K562 (cell line): ENCODE measurements around the gene FCSK. TPM values are rescaled to one million over a fixed set of nuclear protein-coding genes. Genes with fewer than 3 reads are reported as not detected.

ENCODE experiments used
- HCFC1 ChIP-seq: IDR thresholded peaks from 2 replicates; pipeline ENCODE4 v1.6.1; 2012; ENCODE audit warnings: low read depth, low read length, improper control_type of control experiment
- HNRNPL ChIP-seq: fragments of 200-400 bp; formaldehyde crosslinking; IDR thresholded peaks from 2 replicates; pipeline ENCODE4 v1.6.1; 2017; ENCODE audit warnings: low read depth, mild to moderate bottlenecking, low read length
- LARP7 ChIP-seq: fragments of 450-650 bp; IDR thresholded peaks from 2 replicates; pipeline ENCODE4 v1.6.1; 2016
- MAFF ChIP-seq: IDR thresholded peaks from 2 replicates; pipeline ENCODE4 v1.6.1; 2012; ENCODE audit warnings: low read length, improper control_type of control experiment
- NFRKB ChIP-seq: fragments of 450-650 bp; IDR thresholded peaks from 2 replicates; pipeline ENCODE4 v1.6.1; 2016; ENCODE audit warnings: low read depth
- POLR2A ChIP-seq: fragments of 450-650 bp; conservative IDR thresholded peaks from 2 replicates; pipeline ENCODE4 v1.6.1; 2016
- RBM34 ChIP-seq: fragments of 200-400 bp; formaldehyde crosslinking; IDR thresholded peaks from 2 replicates; pipeline ENCODE4 v1.6.1; 2018; ENCODE audit warnings: low read length, borderline replicate concordance; ENCODE audit not compliant: insufficient read depth
- SAFB ChIP-seq: fragments of 200-400 bp; formaldehyde crosslinking; IDR thresholded peaks from 2 replicates; pipeline ENCODE4 v1.6.1; 2017; ENCODE audit warnings: low read depth, low read length, borderline replicate concordance
- SMAD3 ChIP-seq: fragments of 450-650 bp; formaldehyde crosslinking; conservative IDR thresholded peaks from 2 replicates; pipeline ENCODE4 v1.4.0; 2020; ENCODE audit warnings: mild to moderate bottlenecking
- SOX6 ChIP-seq: fragments of 450-650 bp; IDR thresholded peaks from 2 replicates; pipeline ENCODE4 v1.6.1; 2014; ENCODE audit warnings: mild to moderate bottlenecking
- TCF7 ChIP-seq: sonication (generic); IDR thresholded peaks from 2 replicates; pipeline ENCODE4 v1.6.1; 2016; ENCODE audit warnings: antibody characterized with exemption, borderline replicate concordance
- TFAM ChIP-seq: fragments of 250-450 bp; sonication (Bioruptor Pico); conservative IDR thresholded peaks from 2 replicates; pipeline ENCODE4 v1.5.0; 2021; ENCODE audit warnings: mild to moderate bottlenecking, moderate library complexity
- ZNF583 ChIP-seq: fragments of 250-450 bp; sonication (Bioruptor Pico); IDR thresholded peaks from 2 replicates; pipeline ENCODE4 v1.4.0; 2020
- ZNF778 ChIP-seq: fragments of 450-650 bp; formaldehyde crosslinking; IDR thresholded peaks from 2 replicates; pipeline ENCODE4 v1.4.0; 2020; ENCODE audit warnings: mild to moderate bottlenecking, moderate library complexity
- ZNF79 ChIP-seq: fragments of 250-450 bp; sonication (Bioruptor Pico); IDR thresholded peaks from 2 replicates; pipeline ENCODE4 v1.4.0; 2020; ENCODE audit warnings: low read depth, mild to moderate bottlenecking, moderate library complexity
- polyA plus RNA-seq, 8 experiments: library from polyadenylated mRNA; depleted of rRNA in 4 of 8; stranded (reverse) in 5 of 8; unstranded in 3 of 8; fragments of >200 nt; fragmentation: Nextera tagmentation in 2 of 8; fragmentation: Illumina TruSeq in 1 of 8; extraction: Ambion mirVana in 2 of 8; extraction: Trizol in 1 of 8; gene quantifications; 2 replicates each; pipeline versions ENCODE4 v1.2.1 to v1.2.3, GENCODE V29; 2011 to 2014; ENCODE audit warnings: inconsistent platforms in 1 of 8, missing spikeins in 1 of 8
- total RNA-seq, 7 experiments: library from RNA; depleted of rRNA in 6 of 7; stranded (reverse); fragments of >200 nt in 6 of 7; fragmentation: Illumina TruSeq in 2 of 7; extraction: Trizol in 2 of 7; gene quantifications; 2 replicates each; pipeline versions ENCODE4 v1.2.1 to v1.2.3, GENCODE V29; 2011 to 2021; ENCODE audit warnings: low replicate concordance in 1 of 7
- TF ChIP-seq, protein P1 (sequence below), 2 experiments: IDR thresholded peaks in 1 of 2; conservative IDR thresholded peaks in 1 of 2; 2 replicates each; pipeline ENCODE4 v1.6.1; 2016; ENCODE audit warnings: low read depth in 2 of 2, mild to moderate bottlenecking in 1 of 2, missing compliant biosample characterization in 1 of 2, missing genetic modification characterization in 1 of 2, moderate library complexity in 1 of 2
- TF ChIP-seq, protein P2 (sequence below): fragments of 450-650 bp; conservative IDR thresholded peaks from 2 replicates; pipeline ENCODE4 v1.6.1; 2016; ENCODE audit warnings: missing genetic modification characterization, low read depth, mild to moderate bottlenecking, control low read depth, missing compliant biosample characterization
- TF ChIP-seq, protein P3 (sequence below): sonication (generic); formaldehyde crosslinking; IDR thresholded peaks from 2 replicates; pipeline ENCODE4 v1.8.0; 2023; ENCODE audit warnings: mild to moderate bottlenecking, missing genetic modification reagents
- TF ChIP-seq, protein P4 (sequence below), 2 experiments: fragments of 450-650 bp; IDR thresholded peaks; 2 replicates each; pipeline ENCODE4 v1.6.1; 2016

Gene FCSK
- total and polyA plus RNA-seq, 9 of the 15 experiments (the other 6 are each of a cell fraction or from before 2014, with no cell fraction given) = 0.92 to 18.6 (median 8.3) TPM

DNA sequence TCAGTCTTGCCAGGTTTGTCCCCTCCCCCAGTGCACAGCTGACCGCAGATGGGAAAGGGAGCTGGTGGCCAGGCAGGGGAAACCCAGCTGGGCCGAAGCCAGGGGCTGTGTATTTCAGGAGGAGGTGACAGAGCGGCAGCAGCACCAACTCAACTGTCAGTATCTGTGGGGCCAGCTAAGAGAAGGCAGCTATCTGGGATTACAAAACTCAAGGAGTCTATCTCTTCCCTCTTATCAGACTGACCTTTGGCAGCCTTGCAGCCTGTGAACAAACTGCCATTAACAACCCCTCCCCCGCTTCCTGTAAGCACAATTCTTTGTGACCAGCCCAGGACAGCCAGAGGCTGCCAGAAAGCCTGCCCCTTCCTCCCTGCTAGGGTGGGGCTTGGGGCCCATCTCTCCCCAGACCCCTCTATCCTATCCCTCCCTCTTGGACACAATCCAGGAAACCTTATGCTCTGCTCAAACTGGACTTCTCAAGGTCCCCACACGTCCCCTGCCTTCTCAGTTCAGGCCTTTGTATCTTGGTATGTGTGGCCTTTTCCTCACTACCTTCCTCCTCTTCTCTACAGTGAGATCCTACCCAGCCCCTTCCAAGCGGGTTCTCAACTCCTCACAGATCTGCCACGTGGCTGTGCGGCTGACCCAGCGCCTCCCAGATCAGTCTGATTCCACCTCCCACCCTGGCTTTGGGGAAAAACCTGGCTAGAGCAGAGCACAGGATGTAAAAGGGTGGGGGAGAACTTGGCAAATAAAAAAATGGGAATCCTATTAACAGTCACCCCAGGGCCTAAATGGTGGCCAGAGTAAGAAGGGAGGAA is 26.0 kb upstream of the FCSK start (continued):
- TF ChIP-seq TFAM (CRISPR knock-in tag) (no peak), SMAD3 (CRISPR knock-in tag) (0 out of 2 replicates have a peak, but pooled peaks have one; percentile 46), ZNF79 (CRISPR knock-in tag) (no peak; the same call in 1 of the 2 replicates), RBM34 (no peak), LARP7 (no peak), SOX6 (peak; percentile 99), ZNF778 (CRISPR knock-in tag) (no peak), SAFB (no peak), MAFF (no peak; the same call in 1 of the 2 replicates), TCF7 (0 out of 2 replicates have a peak, but pooled peaks have one; percentile 77), ZNF583 (CRISPR knock-in tag) (no peak; the same call in 1 of the 2 replicates), HCFC1 (peak; percentile 62), NFRKB (peak; percentile 97), POLR2A (peak; percentile 85), HNRNPL (peak; percentile 81; the same call in 1 of the 2 replicates)
- TF ChIP-seq, protein P1, sequence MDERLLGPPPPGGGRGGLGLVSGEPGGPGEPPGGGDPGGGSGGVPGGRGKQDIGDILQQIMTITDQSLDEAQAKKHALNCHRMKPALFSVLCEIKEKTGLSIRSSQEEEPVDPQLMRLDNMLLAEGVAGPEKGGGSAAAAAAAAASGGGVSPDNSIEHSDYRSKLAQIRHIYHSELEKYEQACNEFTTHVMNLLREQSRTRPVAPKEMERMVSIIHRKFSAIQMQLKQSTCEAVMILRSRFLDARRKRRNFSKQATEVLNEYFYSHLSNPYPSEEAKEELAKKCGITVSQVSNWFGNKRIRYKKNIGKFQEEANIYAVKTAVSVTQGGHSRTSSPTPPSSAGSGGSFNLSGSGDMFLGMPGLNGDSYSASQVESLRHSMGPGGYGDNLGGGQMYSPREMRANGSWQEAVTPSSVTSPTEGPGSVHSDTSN (CRISPR knock-in tag; IDR thresholded peaks at IDR 0.05; ENCODE audit: low read depth) = no peak
- TF ChIP-seq, protein P1 (tag; conservative IDR thresholded peaks at IDR 0.05; ENCODE audit: low read depth) = peak; percentile 92
- TF ChIP-seq, protein P2, sequence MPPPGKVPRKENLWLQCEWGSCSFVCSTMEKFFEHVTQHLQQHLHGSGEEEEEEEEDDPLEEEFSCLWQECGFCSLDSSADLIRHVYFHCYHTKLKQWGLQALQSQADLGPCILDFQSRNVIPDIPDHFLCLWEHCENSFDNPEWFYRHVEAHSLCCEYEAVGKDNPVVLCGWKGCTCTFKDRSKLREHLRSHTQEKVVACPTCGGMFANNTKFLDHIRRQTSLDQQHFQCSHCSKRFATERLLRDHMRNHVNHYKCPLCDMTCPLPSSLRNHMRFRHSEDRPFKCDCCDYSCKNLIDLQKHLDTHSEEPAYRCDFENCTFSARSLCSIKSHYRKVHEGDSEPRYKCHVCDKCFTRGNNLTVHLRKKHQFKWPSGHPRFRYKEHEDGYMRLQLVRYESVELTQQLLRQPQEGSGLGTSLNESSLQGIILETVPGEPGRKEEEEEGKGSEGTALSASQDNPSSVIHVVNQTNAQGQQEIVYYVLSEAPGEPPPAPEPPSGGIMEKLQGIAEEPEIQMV (tag) = no peak
- TF ChIP-seq, protein P3, sequence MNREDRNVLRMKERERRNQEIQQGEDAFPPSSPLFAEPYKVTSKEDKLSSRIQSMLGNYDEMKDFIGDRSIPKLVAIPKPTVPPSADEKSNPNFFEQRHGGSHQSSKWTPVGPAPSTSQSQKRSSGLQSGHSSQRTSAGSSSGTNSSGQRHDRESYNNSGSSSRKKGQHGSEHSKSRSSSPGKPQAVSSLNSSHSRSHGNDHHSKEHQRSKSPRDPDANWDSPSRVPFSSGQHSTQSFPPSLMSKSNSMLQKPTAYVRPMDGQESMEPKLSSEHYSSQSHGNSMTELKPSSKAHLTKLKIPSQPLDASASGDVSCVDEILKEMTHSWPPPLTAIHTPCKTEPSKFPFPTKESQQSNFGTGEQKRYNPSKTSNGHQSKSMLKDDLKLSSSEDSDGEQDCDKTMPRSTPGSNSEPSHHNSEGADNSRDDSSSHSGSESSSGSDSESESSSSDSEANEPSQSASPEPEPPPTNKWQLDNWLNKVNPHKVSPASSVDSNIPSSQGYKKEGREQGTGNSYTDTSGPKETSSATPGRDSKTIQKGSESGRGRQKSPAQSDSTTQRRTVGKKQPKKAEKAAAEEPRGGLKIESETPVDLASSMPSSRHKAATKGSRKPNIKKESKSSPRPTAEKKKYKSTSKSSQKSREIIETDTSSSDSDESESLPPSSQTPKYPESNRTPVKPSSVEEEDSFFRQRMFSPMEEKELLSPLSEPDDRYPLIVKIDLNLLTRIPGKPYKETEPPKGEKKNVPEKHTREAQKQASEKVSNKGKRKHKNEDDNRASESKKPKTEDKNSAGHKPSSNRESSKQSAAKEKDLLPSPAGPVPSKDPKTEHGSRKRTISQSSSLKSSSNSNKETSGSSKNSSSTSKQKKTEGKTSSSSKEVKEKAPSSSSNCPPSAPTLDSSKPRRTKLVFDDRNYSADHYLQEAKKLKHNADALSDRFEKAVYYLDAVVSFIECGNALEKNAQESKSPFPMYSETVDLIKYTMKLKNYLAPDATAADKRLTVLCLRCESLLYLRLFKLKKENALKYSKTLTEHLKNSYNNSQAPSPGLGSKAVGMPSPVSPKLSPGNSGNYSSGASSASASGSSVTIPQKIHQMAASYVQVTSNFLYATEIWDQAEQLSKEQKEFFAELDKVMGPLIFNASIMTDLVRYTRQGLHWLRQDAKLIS = peak; percentile 55; the same call in 1 of the 2 replicates
- TF ChIP-seq, protein P4, sequence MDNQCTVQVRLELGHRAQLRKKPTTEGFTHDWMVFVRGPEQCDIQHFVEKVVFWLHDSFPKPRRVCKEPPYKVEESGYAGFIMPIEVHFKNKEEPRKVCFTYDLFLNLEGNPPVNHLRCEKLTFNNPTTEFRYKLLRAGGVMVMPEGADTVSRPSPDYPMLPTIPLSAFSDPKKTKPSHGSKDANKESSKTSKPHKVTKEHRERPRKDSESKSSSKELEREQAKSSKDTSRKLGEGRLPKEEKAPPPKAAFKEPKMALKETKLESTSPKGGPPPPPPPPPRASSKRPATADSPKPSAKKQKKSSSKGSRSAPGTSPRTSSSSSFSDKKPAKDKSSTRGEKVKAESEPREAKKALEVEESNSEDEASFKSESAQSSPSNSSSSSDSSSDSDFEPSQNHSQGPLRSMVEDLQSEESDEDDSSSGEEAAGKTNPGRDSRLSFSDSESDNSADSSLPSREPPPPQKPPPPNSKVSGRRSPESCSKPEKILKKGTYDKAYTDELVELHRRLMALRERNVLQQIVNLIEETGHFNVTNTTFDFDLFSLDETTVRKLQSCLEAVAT (IDR thresholded peaks at IDR 0.05) = peak; percentile 21 to 89
